Measurements from ENCODE around the gene TACC3. TPM values are rescaled to one million over a fixed set of nuclear protein-coding genes. Genes with fewer than 3 reads are reported as not detected.

TACC3 gene
- total RNA-seq, 3 donors from 2014 or later = 4.1 to 7.8 (median 4.9) TPM

GRCh38 chr4:1756893-1757779 is 35.8 kb downstream of the TACC3 start:
- Histone ChIP-seq H3K27me3 (no peaks in the 10 kb centered on the region), H3K27ac (no peak overlapping the region), H3K36me3 (no peaks in the 10 kb centered on the region), H3K9me3 (no peaks in the 10 kb centered on the region), H3K4me3 (no peak overlapping the region), H3K4me1 (no peaks in the 10 kb centered on the region)
- TF ChIP-seq CTCF (IDR thresholded peaks at IDR 0.05) (no peak), POLR2AphosphoS5 (IDR thresholded peaks at IDR 0.05) (no peak), POLR2A (IDR thresholded peaks at IDR 0.05) (no peak)
- no peak for DNase-seq (ENCODE audit: low spot score in 2 of 2)
- intact Hi-C loops (cut with DNase I; ENCODE audit: low total_unique reads) = loop anchor here (10.0 kb wide), 1 partner anchor 148 kb away; no protein-coding TSS in a partner anchor

- no peaks in the 10 kb centered on the region for H3K36me3 ChIP-seq
- intact Hi-C loops (cut with DNase I; ENCODE audit: low total_unique reads) = loop anchor here (10.0 kb wide), 1 partner anchor 147 kb away; no protein-coding TSS in a partner anchor
- no peaks in the 10 kb centered on the region for H3K27me3 ChIP-seq
- H3K4me3 ChIP-seq = no peak overlapping the region
- TF ChIP-seq POLR2AphosphoS5 (IDR thresholded peaks at IDR 0.05) (no peak), CTCF (IDR thresholded peaks at IDR 0.05) (no peak), POLR2A (IDR thresholded peaks at IDR 0.05) (no peak)
- DNase-seq (ENCODE audit: low spot score in 2 of 2) = no peak
- H3K4me1 ChIP-seq = no peaks in the 10 kb centered on the region
- H3K27ac ChIP-seq = no peak overlapping the region
- H3K9me3 ChIP-seq = no peaks in the 10 kb centered on the region
Measured at GRCh38 chr4:1757836-1758235, 36.5 kb downstream of the TACC3 start.

GRCh38 chr4:1758306-1759121 is 37.2 kb downstream of the TACC3 start:
- H3K4me3 ChIP-seq = no peak overlapping the region
- H3K27ac ChIP-seq = no peak overlapping the region
- intact Hi-C loops (cut with DNase I; ENCODE audit: low total_unique reads) = loop anchor here (10.0 kb wide), 1 partner anchor 146 kb away; no protein-coding TSS in a partner anchor
- no peaks in the 10 kb centered on the region for H3K9me3 ChIP-seq
- H3K27me3 ChIP-seq = no peaks in the 10 kb centered on the region
- no peaks in the 10 kb centered on the region for H3K36me3 ChIP-seq
- TF ChIP-seq CTCF (IDR thresholded peaks at IDR 0.05) (no peak), POLR2AphosphoS5 (IDR thresholded peaks at IDR 0.05) (no peak), POLR2A (IDR thresholded peaks at IDR 0.05) (no peak)
- DNase-seq (ENCODE audit: low spot score in 2 of 2) = no peak
- H3K4me1 ChIP-seq = peaks cover 0 to 2% of the 10 kb centered on the region in 2 donors

- Histone ChIP-seq H3K4me3 (no peak overlapping the region), H3K36me3 (no peaks in the 10 kb centered on the region), H3K27ac (no peak overlapping the region), H3K4me1 (peaks cover 0 to 6% of the 10 kb centered on the region in 2 donors), H3K9me3 (no peaks in the 10 kb centered on the region), H3K27me3 (no peaks in the 10 kb centered on the region)
- no peak for TF ChIP-seq POLR2AphosphoS5 (IDR thresholded peaks at IDR 0.05)
- no peak for TF ChIP-seq POLR2A (IDR thresholded peaks at IDR 0.05)
- TF ChIP-seq CTCF (IDR thresholded peaks at IDR 0.05) = no peak
- DNase-seq (ENCODE audit: low spot score in 2 of 2) = no peak
- intact Hi-C loops (cut with DNase I; ENCODE audit: low total_unique reads) = loop anchor here (10.0 kb wide), 1 partner anchor 146 kb away; no protein-coding TSS in a partner anchor
Measured at GRCh38 chr4:1759170-1759817, 38.0 kb downstream of the TACC3 start.
